Thoracic aorta (tissue), 2 donors: Measurements from ENCODE around the gene ABCD3. TPM values are rescaled to one million over a fixed set of nuclear protein-coding genes. Genes with fewer than 3 reads are reported as not detected.

Source experiments
- ATAC-seq: fragments of 150-250 bp; one replicate; pipeline ENCODE4 v1.8.0; 2017; ENCODE audit warnings: low read depth; ENCODE audit not compliant: insufficient number of reproducible peaks, low FRiP score
- DNase-seq: peaks from one replicate; pipeline ENCODE4 v3.0.0-alpha.2; 2020; ENCODE audit warnings: low spot score
- H3K27ac ChIP-seq, 2 donors: fragments of 200-600 bp; sonication (generic); 1 replicate in 1 of 2; 2 replicates in 1 of 2; pipeline ENCODE4 v1.5.1; 2016; ENCODE audit warnings: mild to moderate bottlenecking in 2 of 2, moderate library complexity in 2 of 2
- H3K27me3 ChIP-seq: fragments of 200-600 bp; sonication (generic); replicated peaks from 2 replicates; pipeline ENCODE4 v1.6.0; 2016; ENCODE audit warnings: mild to moderate bottlenecking; ENCODE audit not compliant: insufficient read depth
- H3K36me3 ChIP-seq: fragments of 200-600 bp; sonication (generic); one replicate; pipeline ENCODE4 v1.5.1; 2016
- H3K4me1 ChIP-seq, 2 donors: fragments of 200-600 bp; sonication (generic); 1 replicate in 1 of 2; 2 replicates in 1 of 2; pipeline versions ENCODE4 v1.5.1 to v1.6.0; 2016; ENCODE audit warnings: low read depth in 2 of 2, mild to moderate bottlenecking in 1 of 2; ENCODE audit not compliant: control insufficient read depth in 1 of 2
- H3K4me3 ChIP-seq: fragments of 200-600 bp; sonication (generic); 2 replicates; pipeline ENCODE4 v1.5.1; 2016; ENCODE audit warnings: mild to moderate bottlenecking
- H3K9me3 ChIP-seq: fragments of 200-600 bp; sonication (generic); 2 replicates; pipeline ENCODE4 v1.5.1; 2016
- CTCF ChIP-seq: fragments of 200-600 bp; sonication (generic); IDR thresholded peaks from one replicate; pipeline ENCODE4 v1.5.1; 2019; ENCODE audit warnings: antibody characterized with exemption
- total RNA-seq, 2 donors: library from RNA; depleted of rRNA; stranded (reverse); fragments of >200 nt; gene quantifications; one replicate each; pipeline versions ENCODE4 v1.1.0 to v1.2.3, GENCODE V29; 2016

ABCD3 gene
- total RNA-seq, 2 donors from 2014 or later = 14.0 to 31.7 TPM

GRCh38 chr1:94527447-94528031 lies 109.3 kb downstream of the ABCD3 start:
- Histone ChIP-seq H3K4me1 (peaks cover 0 to 7% of the 10 kb centered on the region in 2 donors), H3K27me3 (no peaks in the 10 kb centered on the region), H3K27ac (no peak overlapping the region), H3K9me3 (no peaks in the 10 kb centered on the region), H3K4me3 (no peak overlapping the region), H3K36me3 (no peaks in the 10 kb centered on the region)
- TF ChIP-seq CTCF = no peak
- DNase-seq (no peak), ATAC-seq (no peak)

GRCh38 chr1:94528299-94528698 lies 110.1 kb downstream of the ABCD3 start:
- Histone ChIP-seq H3K9me3 (no peaks in the 10 kb centered on the region), H3K36me3 (no peaks in the 10 kb centered on the region), H3K27me3 (no peaks in the 10 kb centered on the region), H3K4me3 (no peak overlapping the region), H3K27ac (no peak overlapping the region), H3K4me1 (peaks cover 0 to 7% of the 10 kb centered on the region in 2 donors)
- no peak for TF ChIP-seq CTCF
- ATAC-seq (no peak), DNase-seq (no peak)

GRCh38 chr1:94528826-94529225 lies 110.6 kb downstream of the ABCD3 start:
- ATAC-seq (no peak), DNase-seq (no peak)
- Histone ChIP-seq H3K27ac (no peak overlapping the region), H3K4me3 (no peak overlapping the region), H3K4me1 (peaks cover 0 to 7% of the 10 kb centered on the region in 2 donors), H3K9me3 (no peaks in the 10 kb centered on the region), H3K36me3 (no peaks in the 10 kb centered on the region), H3K27me3 (no peaks in the 10 kb centered on the region)
- TF ChIP-seq CTCF = no peak

- no peak for ATAC-seq
Observed at GRCh38 chr1:94529416-94529815, 111.2 kb downstream of the ABCD3 start.

GRCh38 chr1:94530373-94530878 lies 112.2 kb downstream of the ABCD3 start:
- H3K4me1 ChIP-seq = peaks cover 0 to 7% of the 10 kb centered on the region in 2 donors
- DNase-seq (no peak), ATAC-seq (no peak)
- TF ChIP-seq CTCF = no peak
- no peaks in the 10 kb centered on the region for H3K36me3 ChIP-seq
- no peak overlapping the region for H3K27ac ChIP-seq
- H3K27me3 ChIP-seq = no peaks in the 10 kb centered on the region
- H3K4me3 ChIP-seq = no peak overlapping the region
- H3K9me3 ChIP-seq = no peaks in the 10 kb centered on the region

More at GRCh38 chr1:94529416-94529815, 111.2 kb downstream of the ABCD3 start:
- H3K4me3 ChIP-seq = no peak overlapping the region
- no peak overlapping the region for H3K27ac ChIP-seq
- no peak for DNase-seq
- H3K27me3 ChIP-seq = no peaks in the 10 kb centered on the region
- H3K36me3 ChIP-seq = no peaks in the 10 kb centered on the region
- no peaks in the 10 kb centered on the region for H3K9me3 ChIP-seq
- H3K4me1 ChIP-seq = peaks cover 0 to 7% of the 10 kb centered on the region in 2 donors
- no peak for TF ChIP-seq CTCF
